K562 (cell line): ENCODE results near the gene JHY. TPM values are rescaled to one million over a fixed set of nuclear protein-coding genes. Genes with fewer than 3 reads are reported as not detected.

Experiments
- NCOA1 ChIP-seq: fragments of 450-650 bp; IDR thresholded peaks from 2 replicates; pipeline ENCODE4 v1.6.1; 2016; ENCODE audit warnings: low read depth
- NRF1 ChIP-seq, 2 experiments: fragments of 450-650 bp; IDR thresholded peaks in 1 of 2; conservative IDR thresholded peaks in 1 of 2; 2 replicates each; pipeline ENCODE4 v1.6.1; 2014; ENCODE audit warnings: mild to moderate bottlenecking in 2 of 2
- PRPF4 ChIP-seq: fragments of 200-400 bp; formaldehyde crosslinking; IDR thresholded peaks from one replicate; pipeline ENCODE4 v1.6.1; 2017; ENCODE audit warnings: low read length, low read depth, mild to moderate bottlenecking; ENCODE audit not compliant: insufficient read depth, poor library complexity, severe bottlenecking
- RBM17 ChIP-seq: fragments of 200-400 bp; formaldehyde crosslinking; IDR thresholded peaks from 2 replicates; pipeline ENCODE4 v1.6.1; 2017; ENCODE audit warnings: low read depth, mild to moderate bottlenecking, low read length, borderline replicate concordance
- SMC3 ChIP-seq: conservative IDR thresholded peaks from 2 replicates; pipeline ENCODE4 v1.6.1; 2011; ENCODE audit warnings: low read depth, low read length, improper control_type of control experiment; ENCODE audit not compliant: insufficient read depth
- ZBTB8A ChIP-seq: fragments of 450-650 bp; IDR thresholded peaks from 2 replicates; pipeline ENCODE4 v1.6.1; 2018; ENCODE audit warnings: mild to moderate bottlenecking, moderate library complexity; ENCODE audit not compliant: partially characterized antibody
- ZC3H4 ChIP-seq: sonication (generic); formaldehyde crosslinking; IDR thresholded peaks from 2 replicates; pipeline ENCODE4 v1.9.0; 2021; ENCODE audit warnings: missing genetic modification reagents, borderline replicate concordance
- ZNF316 ChIP-seq: fragments of 450-650 bp; IDR thresholded peaks from 2 replicates; pipeline ENCODE4 v1.6.1; 2016
- ZNF780A ChIP-seq: fragments of 250-450 bp; sonication (Bioruptor Pico); IDR thresholded peaks from 2 replicates; pipeline ENCODE4 v1.5.0; 2021; ENCODE audit warnings: mild to moderate bottlenecking
- ZZZ3 ChIP-seq: fragments of 450-650 bp; IDR thresholded peaks from 2 replicates; pipeline ENCODE4 v1.6.1; 2016; ENCODE audit warnings: antibody characterized with exemption, mild to moderate bottlenecking, moderate library complexity
- polyA plus RNA-seq, 8 experiments: library from polyadenylated mRNA; depleted of rRNA in 4 of 8; stranded (reverse) in 5 of 8; unstranded in 3 of 8; fragments of >200 nt; fragmentation: Nextera tagmentation in 2 of 8; fragmentation: Illumina TruSeq in 1 of 8; extraction: Ambion mirVana in 2 of 8; extraction: Trizol in 1 of 8; gene quantifications; 2 replicates each; pipeline versions ENCODE4 v1.2.1 to v1.2.3, GENCODE V29; 2011 to 2014; ENCODE audit warnings: inconsistent platforms in 1 of 8, missing spikeins in 1 of 8
- total RNA-seq, 7 experiments: library from RNA; depleted of rRNA in 6 of 7; stranded (reverse); fragments of >200 nt in 6 of 7; fragmentation: Illumina TruSeq in 2 of 7; extraction: Trizol in 2 of 7; gene quantifications; 2 replicates each; pipeline versions ENCODE4 v1.2.1 to v1.2.3, GENCODE V29; 2011 to 2021; ENCODE audit warnings: low replicate concordance in 1 of 7
- TF ChIP-seq, protein P1 (sequence below): IDR thresholded peaks from 2 replicates; pipeline ENCODE4 v1.6.1; 2012; ENCODE audit warnings: low read depth, low read length, improper control_type of control experiment, borderline replicate concordance

JHY gene
- total and polyA plus RNA-seq, 9 of the 15 experiments (the other 6 are each of a cell fraction or from before 2014, with no cell fraction given): not detected

DNA sequence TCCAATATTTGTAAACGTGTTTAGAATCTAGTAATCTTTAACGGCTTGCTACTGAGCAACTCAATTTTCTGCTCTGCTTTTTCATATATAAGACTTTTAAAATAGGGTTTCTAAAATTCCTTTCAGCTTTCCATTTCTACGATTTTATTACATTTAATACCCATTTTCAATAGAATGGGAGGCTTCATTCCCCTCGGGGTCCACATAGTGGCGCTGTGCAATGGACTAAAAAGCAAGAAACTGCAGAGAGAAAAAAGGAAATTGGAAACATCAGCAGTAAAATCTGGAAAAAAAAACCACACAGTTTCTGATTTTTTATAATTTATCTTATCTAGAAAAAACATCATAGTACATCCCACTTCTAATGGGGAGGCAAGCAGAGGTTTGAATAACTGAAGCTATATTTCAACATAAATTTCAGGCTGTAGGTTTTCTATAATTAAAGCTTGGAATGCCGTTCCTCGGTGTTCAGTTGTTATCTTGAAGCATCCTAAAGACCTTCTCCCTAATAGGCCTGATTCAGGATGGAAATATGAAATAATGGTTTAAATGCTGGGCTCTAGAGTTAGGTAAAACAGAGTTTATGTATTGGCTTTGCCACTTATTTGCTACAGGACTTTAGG is 18.7 kb upstream of the JHY start (continued):
- TF ChIP-seq ZZZ3 (no peak), NCOA1 (no peak), SMC3 (0 out of 2 replicates have a peak, but pooled peaks have one; percentile 34), ZBTB8A (no peak), RBM17 (no peak), PRPF4 (no peak), ZC3H4 (CRISPR knock-in tag) (no peak), NRF1 (conservative IDR thresholded peaks at IDR 0.05 in 1 of 2, IDR thresholded peaks at IDR 0.05 in 1 of 2) (no peak), ZNF316 (peak; percentile 28; the same call in 1 of the 2 replicates), ZNF780A (CRISPR knock-in tag) (no peak)
- TF ChIP-seq, protein P1, sequence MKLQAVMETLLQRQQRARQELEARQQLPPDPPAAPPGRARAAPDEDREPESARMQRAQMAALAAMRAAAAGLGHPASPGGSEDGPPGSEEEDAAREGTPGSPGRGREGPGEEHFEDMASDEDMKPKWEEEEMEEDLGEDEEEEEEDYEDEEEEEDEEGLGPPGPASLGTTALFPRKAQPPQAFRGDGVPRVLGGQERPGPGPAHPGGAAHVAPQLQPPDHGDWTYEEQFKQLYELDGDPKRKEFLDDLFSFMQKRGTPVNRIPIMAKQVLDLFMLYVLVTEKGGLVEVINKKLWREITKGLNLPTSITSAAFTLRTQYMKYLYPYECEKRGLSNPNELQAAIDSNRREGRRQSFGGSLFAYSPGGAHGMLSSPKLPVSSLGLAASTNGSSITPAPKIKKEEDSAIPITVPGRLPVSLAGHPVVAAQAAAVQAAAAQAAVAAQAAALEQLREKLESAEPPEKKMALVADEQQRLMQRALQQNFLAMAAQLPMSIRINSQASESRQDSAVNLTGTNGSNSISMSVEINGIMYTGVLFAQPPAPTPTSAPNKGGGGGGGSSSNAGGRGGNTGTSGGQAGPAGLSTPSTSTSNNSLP: 0 out of 2 replicates have a peak, but pooled peaks have one; percentile 24
